Gastrocnemius medialis (tissue), 4 donors: ENCODE results near the gene ZCCHC14. TPM values are rescaled to one million over a fixed set of nuclear protein-coding genes. Genes with fewer than 3 reads are reported as not detected.

ENCODE experiments used
- ATAC-seq, 2 donors: fragments of 150-250 bp; one replicate each; pipeline ENCODE4 v1.9.1; 2016
- DNase-seq, 2 donors: peaks; one replicate each; pipeline ENCODE4 v3.0.0-alpha.2; 2019
- H3K27ac ChIP-seq, 4 donors: fragments of 200-600 bp; sonication (generic); 1 replicate in 1 of 4; 2 replicates in 3 of 4; pipeline ENCODE4 v1.5.1; 2016 to 2018; ENCODE audit warnings: mild to moderate bottlenecking in 2 of 4, moderate library complexity in 1 of 4
- H3K27me3 ChIP-seq, 3 donors: fragments of 200-600 bp; sonication (generic) in 2 of 3; 1 replicate in 1 of 3; 2 replicates in 2 of 3; pipeline versions ENCODE4 v1.5.1 to v1.6.0; 2016 to 2019; ENCODE audit warnings: mild to moderate bottlenecking in 1 of 3, moderate library complexity in 1 of 3
- H3K36me3 ChIP-seq, 2 donors: fragments of 200-600 bp; sonication (generic) in 1 of 2; one replicate each; pipeline ENCODE4 v1.5.1; 2017 to 2018
- H3K4me1 ChIP-seq, 2 donors: fragments of 200-600 bp; sonication (generic) in 1 of 2; one replicate each; pipeline ENCODE4 v1.5.1; 2016 to 2017; ENCODE audit warnings: mild to moderate bottlenecking in 2 of 2
- H3K4me3 ChIP-seq, 4 donors: fragments of 200-600 bp; sonication (generic) in 3 of 4; 1 replicate in 1 of 4; 2 replicates in 3 of 4; pipeline ENCODE4 v1.5.1; 2016 to 2019; ENCODE audit warnings: mild to moderate bottlenecking in 2 of 4
- H3K9me3 ChIP-seq, 3 donors: fragments of 200-600 bp; sonication (generic) in 2 of 3; 1 replicate in 1 of 3; 2 replicates in 2 of 3; pipeline ENCODE4 v1.5.1; 2016 to 2019
- CTCF ChIP-seq, 5 experiments: fragments of 450-650 bp in 3 of 5; fragments of 200-600 bp in 2 of 5; sonication (generic) in 2 of 5; IDR thresholded peaks in 4 of 5; conservative IDR thresholded peaks in 1 of 5; 1 replicate in 4 of 5; 2 replicates in 1 of 5; pipeline ENCODE4 v1.5.1; 2016 to 2019; ENCODE audit warnings: antibody characterized with exemption in 5 of 5, mild to moderate bottlenecking in 3 of 5, moderate library complexity in 3 of 5
- POLR2A ChIP-seq, 2 donors: fragments of 450-650 bp; IDR thresholded peaks; one replicate each; pipeline ENCODE4 v1.6.1; 2017; ENCODE audit warnings: antibody characterized with exemption in 2 of 2, mild to moderate bottlenecking in 2 of 2, moderate library complexity in 2 of 2
- in situ Hi-C, 4 donors: fragments of 200-750 bp; cut with MboI; loops; one replicate each; pipeline versions ENCODE4 v1.15.0 to v1.8.0; 2017; ENCODE audit warnings: low sequenced_read_pairs in 4 of 4
- intact Hi-C: fragments of 100-400 bp; cut with DNase I; formaldehyde crosslinking; loops from one replicate; pipeline ENCODE4 v1.15.1; 2023; ENCODE audit warnings: low total_unique reads
- total RNA-seq, 4 donors: library from RNA; depleted of rRNA; stranded (reverse); fragments of >200 nt; gene quantifications; one replicate each; pipeline versions ENCODE4 v1.1.0 to v1.2.3, GENCODE V29; 2016

The ZCCHC14 gene
- total RNA-seq, 4 donors from 2014 or later: 8.9 to 10.7 (median 9.3) TPM

- no peaks in the 10 kb centered on the region for H3K27me3 ChIP-seq
- H3K4me3 ChIP-seq: no peak overlapping the region
- ATAC-seq: no peak
- H3K4me1 ChIP-seq: no peaks in the 10 kb centered on the region
- H3K27ac ChIP-seq: no peak overlapping the region
- H3K36me3 ChIP-seq: peaks cover 0 to 80% of the 10 kb centered on the region in 2 donors
- no peaks in the 10 kb centered on the region for H3K9me3 ChIP-seq
- DNase-seq: no peak
- intact Hi-C loops (loop anchor here (5.0 kb wide), 1 partner anchor 78 kb away; no protein-coding TSS in a partner anchor), in situ Hi-C loops (loop anchor here in 2 of 4 donors (25.0 kb wide), 1 partner anchor 228 kb away; no protein-coding TSS in a partner anchor)
- TF ChIP-seq CTCF (IDR thresholded peaks at IDR 0.05 in 4 of 5, conservative IDR thresholded peaks at IDR 0.05 in 1 of 5): no peak
- no peak for TF ChIP-seq POLR2A (IDR thresholded peaks at IDR 0.05)
Measured at GRCh38 chr16:87409153-87409552, 83.7 kb downstream of the ZCCHC14 start.

- ATAC-seq (peak; percentile 57 to 64), DNase-seq (peak; percentile 26 to 50)
- Histone ChIP-seq H3K9me3 (no peaks in the 10 kb centered on the region), H3K27me3 (no peaks in the 10 kb centered on the region), H3K27ac (peak overlapping the region; percentile 45 to 53 (median 50)), H3K36me3 (peaks cover 0 to 79% of the 10 kb centered on the region in 2 donors), H3K4me1 (no peaks in the 10 kb centered on the region), H3K4me3 (no peak overlapping the region)
- TF ChIP-seq POLR2A (IDR thresholded peaks at IDR 0.05) (peak in 1 of 2 donors; percentile 18), CTCF (IDR thresholded peaks at IDR 0.05 in 4 of 5, conservative IDR thresholded peaks at IDR 0.05 in 1 of 5) (no peak)
- intact Hi-C loops: loop anchor here (5.0 kb wide), 1 partner anchor 80 kb away; no protein-coding TSS in a partner anchor
- in situ Hi-C loops: loop anchor here in 2 of 4 donors (25.0 kb wide), 1 partner anchor 230 kb away; no protein-coding TSS in a partner anchor
Measured at GRCh38 chr16:87407511-87408112, 85.2 kb downstream of the ZCCHC14 start.

- Histone ChIP-seq H3K4me3 (no peak overlapping the region), H3K27me3 (no peaks in the 10 kb centered on the region), H3K36me3 (peaks cover 2 to 76% of the 10 kb centered on the region in 2 donors), H3K9me3 (no peaks in the 10 kb centered on the region), H3K4me1 (no peaks in the 10 kb centered on the region), H3K27ac (peak overlapping the region; percentile 40 to 53 (median 48))
- DNase-seq (no peak), ATAC-seq (no peak)
- intact Hi-C loops: loop anchor here (5.0 kb wide), 1 partner anchor 81 kb away; no protein-coding TSS in a partner anchor
- TF ChIP-seq POLR2A (IDR thresholded peaks at IDR 0.05): no peak
- TF ChIP-seq CTCF (IDR thresholded peaks at IDR 0.05 in 4 of 5, conservative IDR thresholded peaks at IDR 0.05 in 1 of 5): no peak
- in situ Hi-C loops: loop anchor here in 2 of 4 donors (25.0 kb wide), 1 partner anchor 231 kb away; no protein-coding TSS in a partner anchor
Measured at GRCh38 chr16:87406495-87407088, 86.2 kb downstream of the ZCCHC14 start.

- intact Hi-C loops (loop anchor here (5.0 kb wide), 1 partner anchor 82 kb away; no protein-coding TSS in a partner anchor), in situ Hi-C loops (loop anchor here in 2 of 4 donors (25.0 kb wide), 1 partner anchor 232 kb away; no protein-coding TSS in a partner anchor)
- DNase-seq: no peak
Measured at GRCh38 chr16:87404764-87405625, 87.8 kb downstream of the ZCCHC14 start.

More at GRCh38 chr16:87404764-87405625, 87.8 kb downstream of the ZCCHC14 start:
- Histone ChIP-seq H3K36me3 (peaks cover 2 to 73% of the 10 kb centered on the region in 2 donors), H3K9me3 (no peaks in the 10 kb centered on the region), H3K27me3 (no peaks in the 10 kb centered on the region), H3K4me1 (no peaks in the 10 kb centered on the region), H3K4me3 (no peak overlapping the region), H3K27ac (peak overlapping the region in 1 of 4 donors; percentile 26)
- TF ChIP-seq CTCF (IDR thresholded peaks at IDR 0.05 in 4 of 5, conservative IDR thresholded peaks at IDR 0.05 in 1 of 5): no peak
- no peak for TF ChIP-seq POLR2A (IDR thresholded peaks at IDR 0.05)
- ATAC-seq: no peak
